Left renal pelvis (tissue), 4 donors: ENCODE data around the gene MRPS6. TPM values are rescaled to one million over a fixed set of nuclear protein-coding genes. Genes with fewer than 3 reads are reported as not detected.

ENCODE experiments used
- DNase-seq, 4 donors: peaks; one replicate each; pipeline ENCODE4 v3.0.0-alpha.2; 2013; ENCODE audit warnings: low read depth in 4 of 4, low spot score in 3 of 4
- polyA plus RNA-seq, 4 donors: library from polyadenylated mRNA; unstranded; fragments of 120-200 nt; gene quantifications; one replicate each; pipeline ENCODE4 v1.2.1, GENCODE V29; 2013; ENCODE audit not compliant: insufficient read length in 4 of 4

Gene MRPS6
- polyA plus RNA-seq, 4 donors: 68.0 to 154 (median 129) TPM

- DNase-seq: no peak
Measured at GRCh38 chr21:34174470-34174869, 101.1 kb downstream of the MRPS6 start.

- no peak for DNase-seq
Measured at GRCh38 chr21:34176448-34176847, 103.1 kb downstream of the MRPS6 start.

GRCh38 chr21:34177919-34178567 lies 104.7 kb downstream of the MRPS6 start:
- DNase-seq: no peak

- no peak for DNase-seq
Measured at GRCh38 chr21:34179204-34179935, 106.0 kb downstream of the MRPS6 start.

GRCh38 chr21:34180407-34180806 lies 107.0 kb downstream of the MRPS6 start:
- DNase-seq: no peak

GRCh38 chr21:34180826-34181359 lies 107.5 kb downstream of the MRPS6 start:
- no peak for DNase-seq

GRCh38 chr21:34181431-34182039 lies 108.2 kb downstream of the MRPS6 start:
- no peak for DNase-seq

GRCh38 chr21:34182436-34182835 lies 109.1 kb downstream of the MRPS6 start:
- DNase-seq: no peak

- no peak for DNase-seq
Measured at GRCh38 chr21:34183331-34183928, 110.1 kb downstream of the MRPS6 start.

- no peak for DNase-seq
Measured at GRCh38 chr21:34184232-34184631, 110.9 kb downstream of the MRPS6 start.

GRCh38 chr21:34185026-34185750 lies 111.8 kb downstream of the MRPS6 start:
- DNase-seq: no peak

- DNase-seq: no peak
Measured at GRCh38 chr21:34186109-34186719, 112.8 kb downstream of the MRPS6 start.

- DNase-seq: no peak
Measured at GRCh38 chr21:34187935-34188334, 114.6 kb downstream of the MRPS6 start.

- no peak for DNase-seq
Measured at GRCh38 chr21:34189506-34189905, 116.1 kb downstream of the MRPS6 start.

GRCh38 chr21:34190576-34191321 lies 117.4 kb downstream of the MRPS6 start:
- DNase-seq: no peak

GRCh38 chr21:34191876-34192275 lies 118.5 kb downstream of the MRPS6 start:
- no peak for DNase-seq
